HCT116 (cell line): ENCODE results near the gene TESPA1. TPM values are rescaled to one million over a fixed set of nuclear protein-coding genes. Genes with fewer than 3 reads are reported as not detected.

Experiments used
- ATAC-seq: fragments of 200-7000 bp; cut with Tn5 transposase; 2 replicates; pipeline ENCODE4 v1.9.1; 2020; ENCODE audit warnings: mild to moderate bottlenecking, moderate library complexity
- BruUV-seq: library from RNA; stranded (reverse); fragments of 400-500 nt; replicated peaks from 2 replicates; lab custom pipeline; 2021; lab: Mats Ljungman, UMichigan
- CTCF ChIA-PET: fragments of 300-600 bp; sonication (Branson Sonifier 250); formaldehyde crosslinking; loops from one replicate; lab custom pipeline; 2021; ENCODE audit warnings: antibody characterized with exemption; lab: Charles Lee
- POLR2A ChIA-PET: fragments of 300-600, 350-600 bp; sonication (Branson Sonifier 250); formaldehyde crosslinking; loops from one replicate; lab custom pipeline; 2021; ENCODE audit warnings: antibody characterized with exemption; lab: Charles Lee
- RAD21 ChIA-PET, 2 experiments: fragments of 300-600 bp; sonication (Branson Sonifier 250); formaldehyde crosslinking; loops; one replicate each; lab custom pipeline; 2023; ENCODE audit warnings: low total read pairs in 2 of 2; ENCODE audit not compliant: uncharacterized antibody in 2 of 2, unreplicated experiment in 2 of 2, low non-redundant PET in 1 of 2; lab: Charles Lee
- DNase-seq: peaks from one replicate; pipeline ENCODE4 v3.0.0-alpha.2; 2010; ENCODE audit warnings: low read depth, low spot score
- H2AFZ ChIP-seq: fragments of 200-600 bp; shearing (Covaris generic), sonication (generic); 2 replicates; pipeline ENCODE4 v1.6.1; 2017; ENCODE audit warnings: low read depth, mixed run types, mixed read lengths, antibody characterized with exemption, low read length; ENCODE audit not compliant: poor library complexity, severe bottlenecking
- H3K27ac ChIP-seq: 2 replicates; pipeline ENCODE4 v1.5.1; 2012; ENCODE audit warnings: low read depth, low read length
- H3K27me3 ChIP-seq: fragments of 200-600 bp; sonication (generic); 2 replicates; pipeline ENCODE4 v1.6.1; 2016; ENCODE audit warnings: mixed run types, low read length, mixed read lengths; ENCODE audit not compliant: insufficient read depth
- H3K36me3 ChIP-seq, 2 experiments: fragments of 200-500 bp in 1 of 2; fragments of 200-600 bp in 1 of 2; sonication (Bioruptor generic) in 1 of 2; sonication (generic) in 1 of 2; 2 replicates each; pipeline versions ENCODE4 v1.5.1 to v1.6.1; 2014 to 2016; ENCODE audit warnings: low read length in 2 of 2, inconsistent platforms in 1 of 2, mixed read lengths in 1 of 2, mixed run types in 1 of 2; ENCODE audit not compliant: insufficient read depth in 2 of 2, control insufficient read depth in 1 of 2
- H3K4me1 ChIP-seq, 2 experiments: fragments of 200-600 bp in 1 of 2; sonication (generic) in 1 of 2; 2 replicates each; pipeline versions ENCODE4 v1.5.1 to v1.6.1; 2012 to 2017; ENCODE audit warnings: low read length in 2 of 2, inconsistent platforms in 1 of 2, mild to moderate bottlenecking in 1 of 2, mixed read lengths in 1 of 2, mixed run types in 1 of 2, moderate library complexity in 1 of 2; ENCODE audit not compliant: insufficient read depth in 2 of 2, control insufficient read depth in 1 of 2
- H3K4me2 ChIP-seq: fragments of 200-600 bp; sonication (generic); 2 replicates; pipeline ENCODE4 v1.6.1; 2017; ENCODE audit warnings: mixed run types, low read length, mixed read lengths
- H3K4me3 ChIP-seq, 2 experiments: fragments of 200-600 bp in 1 of 2; sonication (generic) in 1 of 2; replicated peaks in 1 of 2; 2 replicates each; pipeline ENCODE4 v1.5.1; 2011 to 2016; ENCODE audit warnings: low read length in 2 of 2, control low read depth in 1 of 2, low read depth in 1 of 2, mild to moderate bottlenecking in 1 of 2, mixed read lengths in 1 of 2, mixed run types in 1 of 2
- H3K79me2 ChIP-seq: fragments of 200-600 bp; sonication (generic); 2 replicates; pipeline ENCODE4 v1.6.1; 2017; ENCODE audit warnings: mild to moderate bottlenecking, mixed run types, low read length, moderate library complexity, mixed read lengths; ENCODE audit not compliant: insufficient read depth
- H3K9ac ChIP-seq: fragments of 200-600 bp; sonication (generic); 2 replicates; pipeline ENCODE4 v1.6.1; 2016; ENCODE audit warnings: low read length, mixed read lengths
- H3K9me2 ChIP-seq: fragments of 200-600 bp; sonication (generic), shearing (Covaris generic); 2 replicates; pipeline ENCODE4 v1.6.1; 2017; ENCODE audit warnings: mixed run types, mild to moderate bottlenecking, moderate library complexity; ENCODE audit not compliant: insufficient read depth
- H3K9me3 ChIP-seq, 2 experiments: fragments of 200-500 bp in 1 of 2; fragments of 200-600 bp in 1 of 2; sonication (Bioruptor generic) in 1 of 2; sonication (generic) in 1 of 2; 2 replicates each; pipeline ENCODE4 v1.6.1; 2014 to 2017; ENCODE audit warnings: low read length in 2 of 2, mixed read lengths in 2 of 2, inconsistent platforms in 1 of 2, low read depth in 1 of 2, mild to moderate bottlenecking in 1 of 2, mixed run types in 1 of 2, moderate library complexity in 1 of 2; ENCODE audit not compliant: control insufficient read depth in 1 of 2, insufficient read depth in 1 of 2
- H4K20me1 ChIP-seq: fragments of 200-600 bp; sonication (generic), shearing (Covaris generic); 2 replicates; pipeline ENCODE4 v1.6.1; 2017; ENCODE audit warnings: mixed run types, mild to moderate bottlenecking, moderate library complexity; ENCODE audit not compliant: insufficient read depth
- CBX3 ChIP-seq: IDR thresholded peaks from 2 replicates; pipeline ENCODE4 v1.6.1; 2012; ENCODE audit warnings: low read depth
- CEBPB ChIP-seq: IDR thresholded peaks from 2 replicates; pipeline ENCODE4 v1.6.1; 2012; ENCODE audit warnings: low read depth
- EGR1 ChIP-seq: IDR thresholded peaks from 2 replicates; pipeline ENCODE4 v1.6.1; 2012; ENCODE audit warnings: low read depth
- EZH2phosphoT487 ChIP-seq: fragments of 200-600 bp; IDR thresholded peaks from 2 replicates; pipeline ENCODE4 v1.6.1; 2018; ENCODE audit warnings: antibody characterized with exemption, borderline replicate concordance
- FOSL1 ChIP-seq: IDR thresholded peaks from 2 replicates; pipeline ENCODE4 v1.6.1; 2012; ENCODE audit warnings: low read depth
- JUND ChIP-seq: IDR thresholded peaks from 2 replicates; pipeline ENCODE4 v1.6.1; 2012
- POLR2A ChIP-seq: IDR thresholded peaks from 2 replicates; pipeline ENCODE4 v1.7.0; 2011; ENCODE audit warnings: borderline replicate concordance; ENCODE audit not compliant: insufficient read depth, insufficient read length; ENCODE audit errors: extremely low read depth
- POLR2AphosphoS5 ChIP-seq: IDR thresholded peaks from 2 replicates; pipeline ENCODE4 v1.6.1; 2011; ENCODE audit warnings: mild to moderate bottlenecking, low read depth, low read length, moderate library complexity
- REST ChIP-seq: IDR thresholded peaks from 2 replicates; pipeline ENCODE4 v1.6.1; 2012; ENCODE audit warnings: low read depth
- SIN3A ChIP-seq: IDR thresholded peaks from 2 replicates; pipeline ENCODE4 v1.6.1; 2012; ENCODE audit warnings: low read depth
- SRF ChIP-seq: IDR thresholded peaks from 2 replicates; pipeline ENCODE4 v1.6.1; 2012; ENCODE audit warnings: low read depth
- YY1 ChIP-seq: IDR thresholded peaks from 2 replicates; pipeline ENCODE4 v1.6.1; 2011; ENCODE audit warnings: low read length, low read depth, moderate library complexity, mild to moderate bottlenecking; ENCODE audit not compliant: insufficient replicate concordance; ENCODE audit errors: extremely low read depth
- ZBTB33 ChIP-seq: IDR thresholded peaks from 2 replicates; pipeline ENCODE4 v1.6.1; 2011; ENCODE audit warnings: mild to moderate bottlenecking, low read length, moderate library complexity; ENCODE audit not compliant: insufficient replicate concordance; ENCODE audit errors: extremely low read depth
- intact Hi-C: fragments of 100-400 bp; cut with micrococcal nuclease; formaldehyde crosslinking; loops from 2 replicates; pipeline ENCODE4 v1.10.0; 2022
- total RNA-seq: library from RNA; stranded (reverse); gene quantifications from one replicate; pipeline ENCODE4 v1.2.1, GENCODE V29; 2021; ENCODE audit not compliant: unreplicated experiment

TESPA1 gene
- total RNA-seq, 1 experiment from 2014 or later = 0.27 TPM

GRCh38 chr12:54997929-54998522 lies 13.5 kb upstream of the TESPA1 start:
- ATAC-seq = no peak
- Histone ChIP-seq H3K36me3 (no peaks in the 10 kb centered on the region), H3K4me3 (no peak overlapping the region), H2AFZ (no peak overlapping the region), H4K20me1 (no peaks in the 10 kb centered on the region), H3K9me2 (no peaks in the 10 kb centered on the region), H3K79me2 (no peaks in the 10 kb centered on the region), H3K27ac (no peak overlapping the region), H3K27me3 (peaks cover 79% of the 10 kb centered on the region), H3K9me3 (no peaks in the 10 kb centered on the region), H3K4me2 (no peak overlapping the region)
- intact Hi-C loops = no loop called here
- POLR2A ChIA-PET = no interaction called here
- no TSS peak for BruUV-seq
- no peak for DNase-seq
- RAD21 ChIA-PET = interaction anchor here in 1 of 2 experiments (1.1 kb wide), 1 partner anchor 74 kb away, joined by 3 read pairs; no protein-coding TSS in a partner anchor
- TF ChIP-seq ZBTB33 = no peak
- TF ChIP-seq CEBPB = no peak
- TF ChIP-seq EZH2phosphoT487 = no peak
- no peak for TF ChIP-seq REST
- TF ChIP-seq POLR2A = no peak
- no peak for TF ChIP-seq FOSL1
- TF ChIP-seq POLR2AphosphoS5 = no peak
- TF ChIP-seq CBX3 = no peak
- no peak for TF ChIP-seq EGR1
- no peak for TF ChIP-seq JUND
- TF ChIP-seq SRF = no peak
- TF ChIP-seq YY1 = no peak
- no peak for TF ChIP-seq SIN3A
- TF ChIP-seq, all 23 proteins: peak for 0
- H3K4me1 ChIP-seq = peaks cover 0 to under 1% of the 10 kb centered on the region in 2 experiments; a peak in 1 of 4 replicates
- no peak overlapping the region for H3K9ac ChIP-seq
- CTCF ChIA-PET = interaction anchor here (6.7 kb wide), 1 partner anchor 73 kb away, joined by 325 read pairs; no protein-coding TSS in a partner anchor
